Mammary epithelial cell (primary cell): ENCODE measurements around the gene CHN2.

Experiments
- CTCF ChIP-seq, 2 donors: IDR thresholded peaks in 1 of 2; conservative IDR thresholded peaks in 1 of 2; 2 replicates each; pipeline ENCODE4 v1.5.1; 2011 to 2012; ENCODE audit warnings: inconsistent platforms in 2 of 2, low read length in 2 of 2, mild to moderate bottlenecking in 2 of 2, control low read depth in 1 of 2, low read depth in 1 of 2; ENCODE audit not compliant: insufficient read depth in 1 of 2; ENCODE audit errors: extremely low read depth in 1 of 2
- EZH2 ChIP-seq: IDR thresholded peaks from 2 replicates; pipeline ENCODE4 v1.6.1; 2012; ENCODE audit warnings: low read length, inconsistent platforms, borderline replicate concordance

GRCh38 chr7:29379551-29379950, 185.0 kb downstream of the CHN2 start:
- no peak for TF ChIP-seq CTCF (conservative IDR thresholded peaks at IDR 0.05 in 1 of 2, IDR thresholded peaks at IDR 0.05 in 1 of 2; ENCODE audit: extremely low read depth in 1 of 2, insufficient read depth in 1 of 2, low read depth in 1 of 2, low read length in 2 of 2)
- TF ChIP-seq EZH2: no peak
